ENCODE measurements around the gene AFTPH. TPM values are rescaled to one million over a fixed set of nuclear protein-coding genes. Genes with fewer than 3 reads are reported as not detected.

The AFTPH gene
- total RNA-seq, 2 donors from 2014 or later, result 32.0 to 52.9 TPM

GRCh38 chr2:64534363-64534762, 10.2 kb downstream of the AFTPH start:
- peaks cover 50% of the 10 kb centered on the region for H3K4me1 ChIP-seq
- DNase-seq (no peak), ATAC-seq (no peak)
- no peak overlapping the region for H3K4me3 ChIP-seq
- no peaks in the 10 kb centered on the region for H3K9me3 ChIP-seq
- WGBS, 2 donors, result 53 to 63% methylated on average over 3 of the region's 3 CpGs
- H3K27me3 ChIP-seq, result no peaks in the 10 kb centered on the region
- no peak for TF ChIP-seq CTCF (IDR thresholded peaks at IDR 0.05)
- no peak for TF ChIP-seq POLR2A (IDR thresholded peaks at IDR 0.05)
- no peaks in the 10 kb centered on the region for H3K36me3 ChIP-seq (replicated peaks in 1 of 2; ENCODE audit: insufficient read depth in 1 of 2, low read depth in 2 of 2)
- H3K27ac ChIP-seq, result peak overlapping the region in 1 of 4 donors; percentile 11
- intact Hi-C loops (cut with DNase I), result no loop called here

- peaks cover 52% of the 10 kb centered on the region for H3K4me1 ChIP-seq
- no peaks in the 10 kb centered on the region for H3K9me3 ChIP-seq
- intact Hi-C loops (cut with DNase I), result no loop called here
- H3K36me3 ChIP-seq (replicated peaks in 1 of 2; ENCODE audit: insufficient read depth in 1 of 2, low read depth in 2 of 2), result no peaks in the 10 kb centered on the region
- DNase-seq (no peak), ATAC-seq (no peak)
- no peak overlapping the region for H3K4me3 ChIP-seq
- TF ChIP-seq CTCF (IDR thresholded peaks at IDR 0.05) (no peak), POLR2A (IDR thresholded peaks at IDR 0.05) (no peak)
- no peak overlapping the region for H3K27ac ChIP-seq
- WGBS, 2 donors, result 97 to 98% methylated on average over 1 of the region's 1 CpG
- no peaks in the 10 kb centered on the region for H3K27me3 ChIP-seq
Measured at GRCh38 chr2:64535024-64535423, 10.9 kb downstream of the AFTPH start.

- TF ChIP-seq POLR2A (IDR thresholded peaks at IDR 0.05) (no peak), CTCF (IDR thresholded peaks at IDR 0.05) (no peak)
- Histone ChIP-seq H3K9me3 (no peaks in the 10 kb centered on the region), H3K27ac (no peak overlapping the region), H3K27me3 (no peaks in the 10 kb centered on the region), H3K36me3 (replicated peaks in 1 of 2; ENCODE audit: insufficient read depth in 1 of 2, low read depth in 2 of 2) (no peaks in the 10 kb centered on the region), H3K4me1 (peaks cover 71% of the 10 kb centered on the region), H3K4me3 (no peak overlapping the region)
- DNase-seq (no peak), ATAC-seq (no peak)
- WGBS, 2 donors, result 94 to 95% methylated on average over 2 of the region's 2 CpGs
- intact Hi-C loops (cut with DNase I), result no loop called here
Measured at GRCh38 chr2:64537991-64538390, 13.9 kb downstream of the AFTPH start.

GRCh38 chr2:64538764-64539433, 14.8 kb downstream of the AFTPH start:
- H3K4me3 ChIP-seq, result no peak overlapping the region
- H3K9me3 ChIP-seq, result no peaks in the 10 kb centered on the region
- intact Hi-C loops (cut with DNase I), result no loop called here
- no peaks in the 10 kb centered on the region for H3K36me3 ChIP-seq (replicated peaks in 1 of 2; ENCODE audit: insufficient read depth in 1 of 2, low read depth in 2 of 2)
- no peaks in the 10 kb centered on the region for H3K27me3 ChIP-seq
- no peak for TF ChIP-seq CTCF (IDR thresholded peaks at IDR 0.05)
- TF ChIP-seq POLR2A (IDR thresholded peaks at IDR 0.05), result no peak
- no peak for ATAC-seq
- peak overlapping the region in 1 of 4 donors; percentile 84 for H3K27ac ChIP-seq
- WGBS, 2 donors, result 28 to 42% methylated on average over 3 of the region's 3 CpGs
- DNase-seq, result no peak
- peaks cover 73% of the 10 kb centered on the region for H3K4me1 ChIP-seq

GRCh38 chr2:64540615-64541014, 16.5 kb downstream of the AFTPH start:
- 56 to 70% methylated on average over 3 of the region's 3 CpGs for WGBS, 2 donors

More at GRCh38 chr2:64540615-64541014, 16.5 kb downstream of the AFTPH start:
- Histone ChIP-seq H3K27ac (peak overlapping the region in 3 of 4 donors; percentile 21 to 84 (median 76)), H3K9me3 (no peaks in the 10 kb centered on the region), H3K4me1 (peaks cover 74% of the 10 kb centered on the region), H3K27me3 (no peaks in the 10 kb centered on the region), H3K4me3 (no peak overlapping the region), H3K36me3 (replicated peaks in 1 of 2; ENCODE audit: insufficient read depth in 1 of 2, low read depth in 2 of 2) (no peaks in the 10 kb centered on the region)
- intact Hi-C loops (cut with DNase I), result no loop called here
- TF ChIP-seq POLR2A (IDR thresholded peaks at IDR 0.05), result no peak
- no peak for TF ChIP-seq CTCF (IDR thresholded peaks at IDR 0.05)
- ATAC-seq, result no peak
- no peak for DNase-seq

All from body of pancreas (tissue), 4 donors.